ENCODE data around the gene PPFIBP2. TPM values are rescaled to one million over a fixed set of nuclear protein-coding genes. Genes with fewer than 3 reads are reported as not detected.
A peak's percentile ranks its signal among the peaks of the same experiment; 100 is the strongest.
"Not testable (repeated sequence)": the region's sequence is repeated elsewhere in the genome, so short reads cannot be mapped to it uniquely, and the experiment has no call there.

The PPFIBP2 gene
- total RNA-seq, 1 donor from 2014 or later: 64.1 TPM

DNA sequence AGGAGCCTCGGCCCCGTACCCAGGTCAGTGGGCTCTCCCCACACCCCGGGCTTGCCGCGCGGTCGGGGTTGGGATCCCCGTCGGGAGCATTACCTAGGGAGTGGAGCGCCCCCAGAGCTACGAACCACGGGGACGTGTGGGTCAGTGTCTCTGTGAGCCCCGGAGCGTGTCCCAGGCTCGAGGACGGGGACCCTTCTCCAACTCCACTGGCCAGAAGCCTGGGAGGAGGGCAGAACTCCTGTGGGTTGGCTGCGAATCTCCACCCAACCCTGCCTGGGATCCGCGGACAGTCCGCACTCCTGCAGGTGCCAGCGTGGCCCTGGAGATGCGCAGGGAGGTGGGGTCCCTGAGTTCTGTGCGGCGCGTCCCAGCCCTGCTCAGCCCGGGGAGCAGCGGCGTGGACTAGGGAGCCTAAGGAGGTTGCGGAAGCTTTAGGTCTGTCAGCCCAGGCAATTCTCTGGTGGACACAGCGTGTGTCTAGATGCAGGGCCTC lies 346 bp downstream of the PPFIBP2 start:
- H3K36me3 Mint-ChIP-seq (ENCODE audit: insufficient read depth): peaks cover 2% of the 10 kb centered on the region
- peaks cover 32% of the 10 kb centered on the region for H3K4me1 Mint-ChIP-seq (ENCODE audit: low read depth)
- peak overlapping the region; percentile 87 for H3K4me3 Mint-ChIP-seq (ENCODE audit: low read depth)
- TF ChIP-seq, protein P1, sequence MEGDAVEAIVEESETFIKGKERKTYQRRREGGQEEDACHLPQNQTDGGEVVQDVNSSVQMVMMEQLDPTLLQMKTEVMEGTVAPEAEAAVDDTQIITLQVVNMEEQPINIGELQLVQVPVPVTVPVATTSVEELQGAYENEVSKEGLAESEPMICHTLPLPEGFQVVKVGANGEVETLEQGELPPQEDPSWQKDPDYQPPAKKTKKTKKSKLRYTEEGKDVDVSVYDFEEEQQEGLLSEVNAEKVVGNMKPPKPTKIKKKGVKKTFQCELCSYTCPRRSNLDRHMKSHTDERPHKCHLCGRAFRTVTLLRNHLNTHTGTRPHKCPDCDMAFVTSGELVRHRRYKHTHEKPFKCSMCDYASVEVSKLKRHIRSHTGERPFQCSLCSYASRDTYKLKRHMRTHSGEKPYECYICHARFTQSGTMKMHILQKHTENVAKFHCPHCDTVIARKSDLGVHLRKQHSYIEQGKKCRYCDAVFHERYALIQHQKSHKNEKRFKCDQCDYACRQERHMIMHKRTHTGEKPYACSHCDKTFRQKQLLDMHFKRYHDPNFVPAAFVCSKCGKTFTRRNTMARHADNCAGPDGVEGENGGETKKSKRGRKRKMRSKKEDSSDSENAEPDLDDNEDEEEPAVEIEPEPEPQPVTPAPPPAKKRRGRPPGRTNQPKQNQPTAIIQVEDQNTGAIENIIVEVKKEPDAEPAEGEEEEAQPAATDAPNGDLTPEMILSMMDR (IDR thresholded peaks at IDR 0.05; ENCODE audit: unreplicated experiment): no peak
- H3K27ac Mint-ChIP-seq: no peak overlapping the region
- H3K27me3 Mint-ChIP-seq: peaks cover 38% of the 10 kb centered on the region
- H3K9me3 Mint-ChIP-seq (ENCODE audit: low read depth): peaks cover 5% of the 10 kb centered on the region
- DNase-seq (ENCODE audit: low spot score, unreplicated experiment): peak; percentile 13

DNA sequence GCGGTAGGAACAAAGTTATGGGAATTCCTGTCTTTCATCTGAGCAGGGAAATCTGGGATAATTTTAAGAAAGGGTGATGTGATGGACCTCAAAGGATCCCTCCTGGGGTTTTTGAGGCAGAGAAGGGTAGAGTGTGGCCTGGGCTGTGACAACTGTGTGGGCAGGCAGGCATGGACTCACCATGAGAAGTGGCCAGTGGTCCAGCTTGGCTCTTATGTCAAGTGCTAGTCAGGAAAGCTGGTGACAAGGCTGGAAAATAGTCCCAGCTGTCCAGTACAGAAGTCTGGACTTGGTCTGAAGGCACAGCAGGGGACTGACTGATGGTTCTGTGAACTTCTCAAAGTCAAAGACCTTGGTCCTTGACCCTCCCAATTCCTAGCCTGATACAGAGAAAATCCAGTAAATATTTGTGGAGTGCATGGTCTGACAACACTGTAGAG lies 1.7 kb downstream of the PPFIBP2 start:
- Mint-ChIP-seq H3K9me3 (ENCODE audit: low read depth) (peaks cover 5% of the 10 kb centered on the region), H3K4me1 (ENCODE audit: low read depth) (peaks cover 28% of the 10 kb centered on the region), H3K27ac (no peak overlapping the region), H3K36me3 (ENCODE audit: insufficient read depth) (peaks cover 4% of the 10 kb centered on the region), H3K27me3 (peaks cover 39% of the 10 kb centered on the region), H3K4me3 (ENCODE audit: low read depth) (no peak overlapping the region)
- DNase-seq (ENCODE audit: low spot score, unreplicated experiment): no peak
- TF ChIP-seq, protein P1 (IDR thresholded peaks at IDR 0.05; ENCODE audit: unreplicated experiment): no peak

DNA sequence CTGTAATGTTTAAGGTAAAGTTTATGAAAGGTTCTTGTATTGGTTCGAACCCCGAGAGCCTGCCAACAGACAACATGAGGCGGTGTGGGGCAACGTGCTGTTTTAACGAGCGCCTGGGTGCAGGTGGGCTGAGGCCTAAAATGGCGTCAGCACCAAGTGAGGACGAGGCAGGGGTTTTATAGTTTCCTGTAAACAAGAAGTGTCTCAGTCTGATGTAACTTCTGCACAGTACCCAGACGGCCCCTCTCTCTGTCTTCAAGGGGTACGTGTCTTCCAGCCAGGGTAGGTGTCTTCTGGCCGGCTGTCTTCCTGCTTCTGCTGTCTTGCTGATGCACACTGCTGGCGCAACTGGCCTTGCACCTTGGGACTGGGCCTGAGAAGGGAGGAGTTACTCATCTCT lies 2.7 kb downstream of the PPFIBP2 start:
- H3K9me3 Mint-ChIP-seq (ENCODE audit: low read depth): peaks cover 5% of the 10 kb centered on the region
- H3K4me1 Mint-ChIP-seq (ENCODE audit: low read depth): peaks cover 20% of the 10 kb centered on the region
- no peak for DNase-seq (ENCODE audit: low spot score, unreplicated experiment)
- H3K4me3 Mint-ChIP-seq (ENCODE audit: low read depth): no peak overlapping the region
- H3K27ac Mint-ChIP-seq: no peak overlapping the region
- H3K36me3 Mint-ChIP-seq (ENCODE audit: insufficient read depth): peaks cover 4% of the 10 kb centered on the region
- TF ChIP-seq, protein P1 (IDR thresholded peaks at IDR 0.05; ENCODE audit: unreplicated experiment): no peak
- H3K27me3 Mint-ChIP-seq: peaks cover 39% of the 10 kb centered on the region

DNA sequence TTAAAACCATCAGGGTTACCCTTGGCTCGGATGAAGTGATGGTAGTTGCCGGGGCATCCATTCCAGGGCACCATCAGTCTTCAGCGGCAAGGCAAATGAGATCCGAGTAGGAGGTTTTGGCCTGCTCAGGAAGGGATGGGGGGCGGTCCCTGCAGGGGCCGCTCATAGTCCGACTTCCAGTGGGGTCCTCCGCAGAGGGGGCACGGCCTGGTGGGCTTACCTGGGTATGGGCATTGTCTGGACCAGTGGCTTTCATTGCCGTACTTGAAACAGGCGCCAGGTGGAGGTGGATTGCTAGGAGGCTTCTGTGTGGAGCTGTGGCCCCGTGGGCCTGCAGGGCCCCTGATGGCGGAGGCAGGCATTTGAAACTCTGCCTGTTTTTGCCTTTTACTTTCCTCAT lies 3.9 kb downstream of the PPFIBP2 start:
- not testable (repeated sequence) for H3K27ac Mint-ChIP-seq; H3K9me3 Mint-ChIP-seq (ENCODE audit: low read depth); H3K4me3 Mint-ChIP-seq (ENCODE audit: low read depth); DNase-seq (ENCODE audit: low spot score, unreplicated experiment); H3K4me1 Mint-ChIP-seq (ENCODE audit: low read depth); H3K36me3 Mint-ChIP-seq (ENCODE audit: insufficient read depth)
- H3K27me3 Mint-ChIP-seq: peaks cover 39% of the 10 kb centered on the region

DNA sequence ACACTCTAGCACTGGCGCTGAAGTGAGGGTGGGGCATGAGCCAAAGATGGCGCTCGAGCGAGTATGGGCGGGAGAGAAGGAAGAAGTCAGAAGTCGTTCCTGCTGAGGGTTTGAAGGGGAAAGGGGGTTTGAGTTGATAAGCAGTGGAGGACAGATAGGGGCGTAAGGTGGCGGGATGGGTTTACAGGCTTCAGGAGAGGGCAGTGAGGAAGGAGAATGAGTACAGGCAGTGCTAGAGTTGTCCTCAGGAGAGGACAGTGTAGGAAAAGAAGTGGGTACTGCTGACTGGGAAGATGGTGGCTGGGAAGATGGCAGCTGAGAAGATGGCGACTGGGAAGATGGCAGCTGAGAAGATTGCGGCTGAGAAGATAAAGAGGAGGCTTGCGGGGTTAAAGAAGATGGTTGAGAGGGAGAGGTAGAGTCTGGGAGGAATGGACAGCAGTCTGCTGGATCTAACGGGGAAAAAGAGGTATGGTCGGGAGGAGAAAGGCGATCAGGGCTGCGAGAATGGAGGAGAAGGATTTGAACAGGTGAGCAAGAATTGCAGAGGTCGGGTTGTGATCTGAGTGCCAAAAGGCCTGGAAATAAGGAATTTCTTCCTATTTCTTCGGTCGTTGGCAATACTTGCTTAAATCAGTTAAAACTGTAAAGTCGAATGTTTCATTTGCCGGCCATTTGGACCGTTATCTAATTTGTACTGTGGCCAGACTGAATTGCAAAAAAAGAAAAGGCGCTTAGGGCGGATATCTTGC lies 5.2 kb downstream of the PPFIBP2 start:
- Mint-ChIP-seq H3K27me3 (peaks cover 42% of the 10 kb centered on the region), H3K9me3 (ENCODE audit: low read depth) (peaks cover 5% of the 10 kb centered on the region), H3K27ac (no peak overlapping the region), H3K36me3 (ENCODE audit: insufficient read depth) (peaks cover 4% of the 10 kb centered on the region), H3K4me3 (ENCODE audit: low read depth) (no peak overlapping the region), H3K4me1 (ENCODE audit: low read depth) (peaks cover 2% of the 10 kb centered on the region)
- TF ChIP-seq, protein P1 (IDR thresholded peaks at IDR 0.05; ENCODE audit: unreplicated experiment): no peak
- DNase-seq (ENCODE audit: low spot score, unreplicated experiment): no peak

Data from progenitor cell of endocrine pancreas (in vitro differentiated cells).